ENCODE data around the gene MAP7.
"Not testable (repeated sequence)": the region's sequence is repeated elsewhere in the genome, so short reads cannot be mapped to it uniquely, and the experiment has no call there.

Gene MAP7

DNA sequence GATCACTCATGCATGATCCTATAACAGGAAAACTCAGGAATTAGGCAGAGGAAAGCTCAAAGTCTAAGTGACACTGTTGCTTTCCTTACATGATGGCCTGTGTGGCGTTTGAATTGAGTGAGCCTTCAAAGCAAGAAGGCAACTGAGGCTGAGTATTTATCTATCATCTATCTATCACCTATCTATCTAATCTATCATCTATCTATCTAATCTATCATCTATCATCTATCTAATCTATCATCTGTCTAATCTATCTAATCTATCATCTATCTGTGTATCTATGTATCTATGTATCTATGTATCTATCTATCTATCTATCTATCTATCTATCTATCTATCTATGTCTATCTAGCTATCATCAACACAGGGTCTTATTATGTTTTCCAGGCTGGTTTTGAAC is 218.8 kb downstream of the MAP7 start:
- DNase-seq = no peak

- DNase-seq = no peak
Observed at GRCh38 chr6:136330634-136331033, 219.6 kb downstream of the MAP7 start.

DNA sequence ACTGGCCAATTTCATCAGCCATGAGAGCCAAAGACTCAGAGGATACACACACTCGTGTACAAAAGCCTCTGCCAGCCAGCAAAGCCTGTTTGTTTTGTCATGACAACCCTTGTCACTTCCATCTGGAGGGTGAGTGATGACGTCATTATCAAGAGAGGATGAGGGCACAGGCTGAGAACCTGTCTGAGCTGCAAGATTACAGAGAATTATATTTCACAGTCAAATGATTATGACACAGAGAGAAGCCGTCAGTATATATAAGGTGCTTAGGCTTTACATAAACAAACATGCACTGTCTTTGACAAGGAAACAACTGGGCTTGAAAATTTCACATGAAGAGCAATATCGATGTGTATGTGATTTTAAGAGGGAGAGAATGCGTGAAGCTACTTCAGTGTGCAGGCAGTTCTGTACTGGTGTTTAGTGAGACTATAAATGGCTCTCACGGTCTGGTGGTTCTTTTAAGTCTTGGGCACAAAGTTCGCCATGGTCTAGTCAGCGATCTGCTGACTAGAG is 224.1 kb downstream of the MAP7 start:
- no peak for DNase-seq

DNA sequence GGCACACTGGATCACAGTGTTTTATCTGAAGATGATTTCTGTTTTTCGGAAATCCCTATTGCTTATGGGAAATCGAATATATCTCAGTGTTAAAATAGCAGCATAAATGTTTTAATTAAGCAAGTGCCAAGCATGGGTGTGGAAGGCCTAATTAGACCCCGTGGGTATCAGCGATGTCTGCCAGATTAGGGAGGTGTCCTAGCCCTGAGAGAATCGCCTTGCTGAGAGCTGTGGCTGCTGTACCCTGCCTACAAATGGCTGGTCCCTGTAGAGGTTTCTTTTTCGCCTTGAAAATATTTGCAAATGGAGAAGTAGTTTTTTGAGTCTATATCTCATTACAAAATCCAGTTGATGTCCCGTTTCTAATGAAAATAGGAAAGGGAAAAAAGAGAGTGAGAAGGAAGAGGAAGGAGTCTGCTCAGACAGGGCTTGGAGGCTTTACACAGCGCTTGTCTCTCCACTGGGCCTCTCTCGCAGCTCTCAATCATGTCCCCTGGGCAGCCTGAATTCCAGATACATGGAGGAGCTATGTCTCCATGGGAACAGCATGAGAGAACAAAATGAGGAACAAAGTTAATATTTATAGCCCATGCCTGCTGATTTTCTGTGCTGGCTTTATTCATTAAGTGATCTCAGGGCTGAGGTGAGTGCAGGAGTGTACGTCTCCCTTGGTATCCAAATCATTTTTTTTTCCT is 225.4 kb downstream of the MAP7 start:
- no peak for DNase-seq

- no peak for DNase-seq
Observed at GRCh38 chr6:136323431-136324112, 226.7 kb downstream of the MAP7 start.

DNA sequence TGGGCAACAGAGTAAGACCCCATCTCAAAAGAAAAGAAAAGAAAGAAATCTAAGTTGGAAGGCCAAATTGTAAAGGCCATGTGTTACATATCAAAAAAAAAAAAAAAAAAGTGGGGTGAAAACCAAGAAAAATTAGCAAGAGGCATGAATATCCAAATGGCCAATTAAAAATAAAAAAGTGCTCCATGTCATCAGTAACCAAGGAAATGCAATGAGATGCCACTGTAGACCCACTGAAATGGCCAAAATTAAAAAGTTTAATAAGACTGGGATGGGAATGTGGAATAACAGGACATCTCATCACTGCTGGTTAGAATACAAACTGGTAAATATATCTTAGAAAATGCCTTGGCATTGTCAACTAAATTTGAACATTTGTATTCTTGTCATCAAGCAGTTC is 230.5 kb downstream of the MAP7 start:
- no peak for DNase-seq

DNA sequence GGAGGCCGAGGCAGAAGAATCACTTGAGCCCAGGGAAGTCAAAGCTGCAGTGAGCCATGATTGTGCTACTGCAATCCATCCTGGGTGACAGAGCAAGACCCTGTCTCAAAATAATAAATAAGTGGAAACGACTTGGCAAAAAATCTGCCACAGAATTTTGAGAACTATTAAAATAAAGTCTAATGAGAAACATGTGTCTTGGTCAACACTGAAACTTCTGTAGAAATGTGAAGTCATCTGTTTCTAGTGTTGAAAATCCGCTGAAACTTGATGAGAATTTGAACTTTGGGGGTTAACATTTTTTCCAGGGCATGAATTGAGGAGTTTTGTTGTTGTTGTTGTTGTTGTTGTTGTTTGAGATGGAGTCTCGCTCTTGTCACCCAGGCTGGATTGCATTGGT is 231.5 kb downstream of the MAP7 start:
- DNase-seq = no peak

DNA sequence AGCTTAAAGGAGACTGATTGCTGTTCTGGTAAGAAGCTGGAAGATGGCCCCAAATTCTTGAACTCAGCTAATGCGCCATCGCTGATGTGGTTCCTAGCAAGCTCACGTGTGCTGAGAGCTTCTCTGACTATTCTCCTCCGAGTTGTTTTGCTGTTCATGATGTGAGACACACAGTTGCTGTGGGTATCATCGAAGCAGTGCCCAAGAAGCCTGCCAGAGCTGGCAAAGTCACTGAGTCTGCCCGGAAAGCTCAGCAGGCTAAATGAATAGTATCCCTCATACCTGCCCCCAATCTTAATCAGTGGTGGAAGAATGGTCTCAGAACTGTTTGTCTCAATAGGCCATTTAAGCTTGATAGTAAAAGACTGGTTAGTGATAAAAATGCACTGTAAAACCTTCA is 232.3 kb downstream of the MAP7 start:
- no peak for DNase-seq

DNA sequence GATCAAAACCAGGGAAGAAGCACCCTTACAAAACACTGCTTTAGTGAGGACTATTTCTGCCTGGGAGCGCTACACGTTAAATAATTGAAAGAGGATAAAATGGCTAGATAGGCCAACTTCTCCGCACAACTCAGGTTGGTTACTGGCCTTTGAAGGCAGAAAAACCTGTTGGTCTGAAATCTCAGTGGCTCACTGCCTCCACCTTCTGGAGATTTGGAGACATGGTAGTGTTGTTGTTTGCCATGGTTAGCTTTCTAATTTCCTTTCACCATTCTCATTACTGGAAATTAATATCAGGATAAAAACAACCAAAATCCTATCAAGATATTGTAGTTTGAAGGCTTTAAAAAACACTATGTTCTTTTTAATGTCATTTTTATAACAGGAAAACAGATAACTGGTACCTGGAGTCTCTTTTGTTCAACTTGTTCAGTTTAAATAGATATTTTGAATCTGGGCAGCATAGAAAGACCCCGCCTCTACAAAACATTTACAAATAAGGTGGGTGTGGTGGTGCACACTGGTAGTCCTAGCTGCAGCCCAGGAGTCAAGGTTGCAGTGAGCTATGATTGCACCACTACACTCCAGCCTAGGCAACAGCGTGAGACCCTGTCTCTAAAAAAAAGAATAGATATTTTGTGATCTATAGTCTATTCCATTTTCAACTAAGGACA is 233.1 kb downstream of the MAP7 start:
- DNase-seq = peak; percentile 48

DNA sequence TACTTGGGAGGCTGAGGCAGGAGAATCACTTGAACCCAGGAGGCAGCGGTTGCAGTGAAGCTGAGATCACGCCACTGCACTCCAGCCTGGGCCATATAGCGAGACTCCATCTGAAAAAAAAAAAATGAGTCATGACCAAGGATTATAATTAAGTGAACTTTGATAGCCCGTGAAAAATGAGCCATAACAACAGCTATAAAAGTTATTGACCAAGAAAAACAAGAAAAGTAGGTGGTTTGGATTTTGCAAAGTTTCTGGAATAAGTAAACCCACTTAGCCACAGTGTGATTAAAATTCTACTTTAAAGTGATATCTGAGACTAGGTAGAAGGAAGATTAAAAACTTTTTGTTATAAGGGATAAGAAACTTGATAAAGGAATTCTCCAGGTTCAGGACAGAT is 234.6 kb downstream of the MAP7 start:
- no peak for DNase-seq

DNA sequence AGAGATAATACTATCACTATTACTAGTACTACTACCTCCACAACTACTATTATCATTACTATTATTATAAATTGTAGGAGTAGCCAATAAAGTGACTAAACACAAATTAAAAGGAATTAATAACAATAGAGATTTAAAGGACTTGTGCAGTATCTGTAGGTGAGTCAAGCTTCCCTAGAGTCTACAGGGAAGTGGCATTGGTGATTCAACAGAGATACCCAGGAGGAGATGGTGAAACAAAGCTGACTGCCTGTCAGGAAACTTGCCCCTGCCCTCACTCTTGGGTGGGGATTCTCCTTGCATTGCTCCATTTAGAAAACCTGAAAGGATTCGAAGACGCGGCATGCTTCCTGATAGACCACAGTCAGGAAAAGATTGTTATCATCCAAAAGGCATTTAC is 237.2 kb downstream of the MAP7 start:
- DNase-seq = no peak

GRCh38 chr6:136309729-136310311 is 240.4 kb downstream of the MAP7 start:
- no peak for DNase-seq

GRCh38 chr6:136309171-136309570 is 241.1 kb downstream of the MAP7 start:
- no peak for DNase-seq

- DNase-seq = not testable (repeated sequence)
Observed at GRCh38 chr6:136308469-136308868, 241.8 kb downstream of the MAP7 start.

GRCh38 chr6:136307351-136307750 is 242.9 kb downstream of the MAP7 start:
- no peak for DNase-seq

DNA sequence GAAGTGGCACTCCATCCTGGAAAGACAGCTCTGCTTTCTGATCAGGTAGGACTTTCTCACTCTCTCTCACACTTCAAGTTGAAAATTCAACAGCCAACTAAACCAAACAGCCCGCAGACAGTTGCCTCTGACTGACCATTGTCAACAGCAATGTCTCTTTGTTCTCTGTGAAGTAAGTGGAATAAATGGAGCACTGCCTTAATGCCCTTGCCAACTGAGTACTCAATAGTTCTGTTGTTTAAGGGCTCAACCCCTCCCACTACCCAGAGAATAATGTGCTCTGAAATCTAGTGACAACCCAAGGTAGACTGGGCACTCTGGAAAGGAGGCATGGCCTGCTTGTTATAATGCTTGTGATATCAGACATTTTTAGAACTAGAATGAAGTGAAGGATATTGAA is 243.8 kb downstream of the MAP7 start:
- no peak for DNase-seq

DNA sequence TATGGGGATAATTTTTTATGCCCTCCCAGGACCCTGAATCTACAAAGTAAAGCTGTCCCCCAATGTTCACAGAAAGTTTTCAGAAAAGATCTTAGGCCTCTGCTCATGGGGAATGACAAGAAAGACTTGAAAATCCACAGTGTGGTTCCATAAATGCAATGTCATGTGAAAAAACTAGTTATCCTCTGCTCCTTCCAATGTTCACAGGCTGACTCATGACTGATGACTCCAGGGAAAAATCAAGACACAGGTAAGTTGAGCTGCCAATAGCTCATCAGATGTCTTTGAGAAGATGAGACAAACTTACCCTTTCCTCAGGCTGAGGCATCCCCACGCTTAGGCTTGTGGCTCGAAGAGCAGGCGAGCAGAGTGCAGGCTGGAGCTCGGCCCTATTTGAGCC is 245.8 kb downstream of the MAP7 start:
- DNase-seq = no peak

GRCh38 chr6:136303516-136303915 is 246.7 kb downstream of the MAP7 start:
- DNase-seq = no peak

DNA sequence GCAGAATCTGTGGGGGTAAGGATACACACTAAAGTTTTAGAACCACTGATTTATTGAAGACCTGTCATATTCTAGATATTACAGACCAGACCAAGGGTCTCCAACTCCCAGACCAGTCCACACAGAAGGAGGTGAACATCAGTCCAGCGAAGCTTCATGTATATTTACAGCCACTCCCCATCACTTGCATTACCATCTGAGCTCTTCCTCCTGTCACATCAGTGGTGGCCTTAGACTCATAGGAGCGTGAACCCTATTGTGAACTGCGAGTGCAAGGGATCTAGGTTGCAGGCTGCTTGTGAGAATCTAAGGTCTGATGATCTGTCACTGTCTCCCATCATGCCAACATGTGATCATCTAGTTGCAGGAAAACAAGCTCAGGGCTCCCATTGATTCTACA is 255.6 kb downstream of the MAP7 start:
- no peak for DNase-seq

Data from activated T-cell treated with anti-CD3 and anti-CD28 coated beads, Interleukin-2, amount 50 U/mL, for 1 hour (primary cell).